Fibroblast of lung (primary cell): Measurements from ENCODE around the gene INSRR.

Source experiments
- CTCF ChIP-seq, 2 donors: IDR thresholded peaks in 1 of 2; conservative IDR thresholded peaks in 1 of 2; 1 replicate in 1 of 2; 2 replicates in 1 of 2; pipeline ENCODE4 v1.5.1; 2011 to 2012; ENCODE audit warnings: low read length in 2 of 2, control low read depth in 1 of 2, inconsistent platforms in 1 of 2, low read depth in 1 of 2, mild to moderate bottlenecking in 1 of 2
- EZH2 ChIP-seq: IDR thresholded peaks from 2 replicates; pipeline ENCODE4 v1.5.1; 2012; ENCODE audit warnings: low read length, control low read depth, mild to moderate bottlenecking; ENCODE audit errors: missing control alignments

GRCh38 chr1:156852418-156852874 lies 6.5 kb downstream of the INSRR start:
- no peak for TF ChIP-seq CTCF (conservative IDR thresholded peaks at IDR 0.05 in 1 of 2, IDR thresholded peaks at IDR 0.05 in 1 of 2; ENCODE audit: low read depth in 1 of 2, low read length in 2 of 2)
- TF ChIP-seq EZH2: no peak
